ENCODE data around the gene GRIK4. TPM values are rescaled to one million over a fixed set of nuclear protein-coding genes. Genes with fewer than 3 reads are reported as not detected.
A peak's percentile ranks its signal among the peaks of the same experiment; 100 is the strongest.

GRIK4 gene
- total RNA-seq, 6 experiments from 2014 or later, result 0.07 to 0.11 TPM; not detected in 4

DNA sequence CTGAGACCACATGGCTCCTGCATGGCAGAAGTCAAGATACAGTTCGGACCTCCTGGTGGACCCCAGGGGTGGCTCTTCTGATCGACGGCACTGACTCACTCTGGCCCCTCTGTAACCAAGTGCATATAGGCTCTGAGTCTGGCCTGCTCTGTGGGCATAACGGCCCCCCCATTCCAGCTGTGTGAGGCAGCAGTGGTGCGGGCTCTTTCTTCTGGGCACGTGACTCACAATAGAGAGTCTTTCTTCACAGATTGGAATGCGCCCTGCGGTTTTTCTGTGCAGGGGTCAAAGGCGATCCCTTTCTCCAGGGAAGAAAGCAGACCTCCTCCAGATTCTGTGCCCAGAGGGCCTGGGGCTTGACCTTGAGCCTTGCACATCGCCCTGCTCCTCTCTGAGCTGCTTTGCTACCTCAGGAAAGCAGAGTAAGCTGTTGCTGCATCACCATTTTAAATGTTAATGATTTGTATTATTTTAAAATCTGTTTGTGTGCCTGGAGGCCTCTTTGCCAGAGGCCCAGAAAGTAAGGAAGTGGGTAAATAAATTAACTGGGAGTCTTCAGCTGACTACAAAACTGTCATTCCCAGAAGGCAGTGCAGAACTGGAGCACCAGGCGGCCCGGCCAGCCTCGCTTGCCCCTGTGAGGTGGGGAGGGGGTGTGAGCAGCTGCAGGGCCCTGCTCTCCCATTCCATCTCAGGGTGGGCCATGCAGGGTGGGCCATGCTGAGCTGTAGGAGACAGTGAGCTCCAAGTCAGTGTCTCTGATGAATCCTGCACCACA, 199.0 kb downstream of the GRIK4 start:
- intact Hi-C loops (cut with DNase I), result no loop called here
- 68% methylated on average over 4 of the region's 13 CpGs for WGBS (ENCODE audit: insufficient coverage, low coverage, low lambda C conversion rate, missing lambda C conversion rate)
- H3K27ac ChIP-seq, result no peak overlapping the region
- H3K27me3 ChIP-seq, result no peaks in the 10 kb centered on the region
- no peaks in the 10 kb centered on the region for H3K36me3 ChIP-seq
- H3K4me1 ChIP-seq, result no peaks in the 10 kb centered on the region
- DNase-seq (no peak), ATAC-seq (peak in 1 of 4 donors; percentile 19)
- no peak for TF ChIP-seq POLR2A (IDR thresholded peaks at IDR 0.05)
- TF ChIP-seq, protein P1, sequence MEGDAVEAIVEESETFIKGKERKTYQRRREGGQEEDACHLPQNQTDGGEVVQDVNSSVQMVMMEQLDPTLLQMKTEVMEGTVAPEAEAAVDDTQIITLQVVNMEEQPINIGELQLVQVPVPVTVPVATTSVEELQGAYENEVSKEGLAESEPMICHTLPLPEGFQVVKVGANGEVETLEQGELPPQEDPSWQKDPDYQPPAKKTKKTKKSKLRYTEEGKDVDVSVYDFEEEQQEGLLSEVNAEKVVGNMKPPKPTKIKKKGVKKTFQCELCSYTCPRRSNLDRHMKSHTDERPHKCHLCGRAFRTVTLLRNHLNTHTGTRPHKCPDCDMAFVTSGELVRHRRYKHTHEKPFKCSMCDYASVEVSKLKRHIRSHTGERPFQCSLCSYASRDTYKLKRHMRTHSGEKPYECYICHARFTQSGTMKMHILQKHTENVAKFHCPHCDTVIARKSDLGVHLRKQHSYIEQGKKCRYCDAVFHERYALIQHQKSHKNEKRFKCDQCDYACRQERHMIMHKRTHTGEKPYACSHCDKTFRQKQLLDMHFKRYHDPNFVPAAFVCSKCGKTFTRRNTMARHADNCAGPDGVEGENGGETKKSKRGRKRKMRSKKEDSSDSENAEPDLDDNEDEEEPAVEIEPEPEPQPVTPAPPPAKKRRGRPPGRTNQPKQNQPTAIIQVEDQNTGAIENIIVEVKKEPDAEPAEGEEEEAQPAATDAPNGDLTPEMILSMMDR (IDR thresholded peaks at IDR 0.05), result no peak
- no peak overlapping the region for H3K4me3 ChIP-seq
- H3K9me3 ChIP-seq, result no peaks in the 10 kb centered on the region

DNA sequence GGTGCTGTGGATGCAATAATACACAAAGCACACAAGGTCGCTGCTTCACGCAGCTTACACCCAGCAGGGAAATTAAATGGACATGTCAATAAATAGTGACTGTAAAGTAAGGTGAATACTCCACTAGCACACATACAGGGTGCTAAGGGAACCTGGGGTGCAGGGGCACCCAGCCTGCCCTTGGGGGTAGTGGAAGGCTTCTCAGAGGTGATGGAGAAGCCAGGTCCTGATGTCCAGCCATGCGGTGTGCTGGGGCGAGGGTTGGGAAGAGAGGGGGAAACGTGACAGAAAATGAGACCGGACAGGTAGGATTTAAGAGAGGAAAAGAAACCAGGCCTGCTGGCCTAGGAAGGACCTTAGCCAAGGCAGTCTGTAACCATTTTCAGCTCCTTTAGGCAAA, 200.5 kb downstream of the GRIK4 start:
- H3K27ac ChIP-seq, result no peak overlapping the region
- H3K4me3 ChIP-seq, result no peak overlapping the region
- DNase-seq, result no peak
- intact Hi-C loops (cut with DNase I), result no loop called here
- TF ChIP-seq, protein P1 (IDR thresholded peaks at IDR 0.05), result no peak
- H3K36me3 ChIP-seq, result no peaks in the 10 kb centered on the region
- WGBS (ENCODE audit: insufficient coverage, low coverage, low lambda C conversion rate, missing lambda C conversion rate), result 85% methylated on average over 4 of the region's 6 CpGs
- ATAC-seq, result no peak
- H3K9me3 ChIP-seq, result no peaks in the 10 kb centered on the region
- H3K4me1 ChIP-seq, result no peaks in the 10 kb centered on the region
- no peaks in the 10 kb centered on the region for H3K27me3 ChIP-seq

DNA sequence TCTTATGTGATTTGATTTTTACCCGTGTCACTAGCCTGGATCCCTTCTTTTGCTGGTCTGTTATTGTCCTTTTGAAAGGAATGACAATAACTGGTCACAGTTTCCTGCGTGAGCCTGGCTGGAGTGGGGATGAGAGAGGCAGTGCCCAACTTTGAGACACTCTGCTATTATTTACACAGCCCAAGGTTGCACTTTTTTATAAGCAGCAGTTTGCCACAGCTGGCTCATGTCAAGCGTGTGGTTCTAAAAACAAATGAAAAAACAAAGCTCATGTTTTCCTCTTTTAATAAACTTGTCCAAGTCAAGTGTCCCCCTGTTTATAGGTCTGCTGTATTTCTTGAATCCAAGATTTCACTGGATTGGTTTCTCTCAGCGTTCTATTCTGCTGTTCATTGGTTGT, 201.3 kb downstream of the GRIK4 start:
- DNase-seq, result no peak
- intact Hi-C loops (cut with DNase I), result no loop called here

DNA sequence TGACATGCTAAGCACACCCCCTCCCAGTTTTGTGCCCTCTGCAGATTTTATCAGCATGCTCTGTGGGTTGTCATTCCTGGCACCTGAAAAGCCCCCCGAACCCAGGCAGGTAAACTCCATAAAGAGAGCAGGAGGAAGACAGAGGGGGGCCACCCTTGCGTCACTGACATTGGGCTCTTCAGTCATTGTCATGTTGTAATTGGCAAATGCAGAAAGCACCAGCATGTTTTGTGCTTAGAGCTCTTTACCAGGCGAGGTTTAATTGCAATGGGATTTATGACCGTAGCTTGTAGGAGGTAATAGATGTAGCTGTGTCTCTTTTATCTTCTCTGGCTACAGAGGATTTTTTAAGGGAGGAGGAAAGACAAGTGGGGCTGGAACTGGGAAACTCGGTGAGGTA, 201.7 kb downstream of the GRIK4 start:
- no peak for ATAC-seq
- TF ChIP-seq, protein P1 (IDR thresholded peaks at IDR 0.05), result no peak
- TF ChIP-seq POLR2A (IDR thresholded peaks at IDR 0.05), result no peak
- intact Hi-C loops (cut with DNase I), result no loop called here
- H3K36me3 ChIP-seq, result no peaks in the 10 kb centered on the region
- H3K9me3 ChIP-seq, result no peaks in the 10 kb centered on the region
- DNase-seq, result no peak
- H3K4me1 ChIP-seq, result no peaks in the 10 kb centered on the region
- H3K27me3 ChIP-seq, result no peaks in the 10 kb centered on the region
- H3K4me3 ChIP-seq, result no peak overlapping the region
- 76% methylated on average over 5 of the region's 5 CpGs for WGBS (ENCODE audit: insufficient coverage, low coverage, low lambda C conversion rate, missing lambda C conversion rate)
- H3K27ac ChIP-seq, result no peak overlapping the region

More for the DNA sequence above, 201.3 kb downstream of the GRIK4 start:
- Histone ChIP-seq H3K4me3 (no peak overlapping the region), H3K27ac (no peak overlapping the region), H3K4me1 (no peaks in the 10 kb centered on the region), H3K27me3 (no peaks in the 10 kb centered on the region), H3K9me3 (no peaks in the 10 kb centered on the region), H3K36me3 (no peaks in the 10 kb centered on the region)
- TF ChIP-seq, protein P1 (IDR thresholded peaks at IDR 0.05), result no peak
- TF ChIP-seq POLR2A (IDR thresholded peaks at IDR 0.05), result no peak
- 82% methylated on average over 4 of the region's 4 CpGs for WGBS (ENCODE audit: insufficient coverage, low coverage, low lambda C conversion rate, missing lambda C conversion rate)
- ATAC-seq, result no peak
